ENCODE measurements around the gene LRRC49.

DNA sequence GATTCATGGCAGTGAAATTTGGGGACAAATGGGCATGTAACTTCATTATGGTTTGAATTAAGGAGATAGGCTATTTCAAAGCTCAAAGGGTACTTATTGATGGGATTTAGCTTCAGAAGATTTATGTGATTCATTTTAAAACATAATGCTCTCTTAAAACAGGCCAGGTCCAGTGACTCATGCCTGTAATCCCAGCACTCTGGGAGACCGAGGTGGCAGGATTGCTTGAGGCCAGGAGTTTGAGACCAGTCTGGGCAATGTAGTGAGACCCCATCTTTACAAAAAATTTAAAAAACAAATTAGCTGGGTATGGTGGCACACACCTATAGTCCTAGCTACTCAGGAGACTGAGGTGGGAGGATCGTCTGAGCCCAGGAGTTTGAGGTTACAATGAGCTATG, 11.8 kb upstream of the LRRC49 start:
- TF ChIP-seq, protein P1, sequence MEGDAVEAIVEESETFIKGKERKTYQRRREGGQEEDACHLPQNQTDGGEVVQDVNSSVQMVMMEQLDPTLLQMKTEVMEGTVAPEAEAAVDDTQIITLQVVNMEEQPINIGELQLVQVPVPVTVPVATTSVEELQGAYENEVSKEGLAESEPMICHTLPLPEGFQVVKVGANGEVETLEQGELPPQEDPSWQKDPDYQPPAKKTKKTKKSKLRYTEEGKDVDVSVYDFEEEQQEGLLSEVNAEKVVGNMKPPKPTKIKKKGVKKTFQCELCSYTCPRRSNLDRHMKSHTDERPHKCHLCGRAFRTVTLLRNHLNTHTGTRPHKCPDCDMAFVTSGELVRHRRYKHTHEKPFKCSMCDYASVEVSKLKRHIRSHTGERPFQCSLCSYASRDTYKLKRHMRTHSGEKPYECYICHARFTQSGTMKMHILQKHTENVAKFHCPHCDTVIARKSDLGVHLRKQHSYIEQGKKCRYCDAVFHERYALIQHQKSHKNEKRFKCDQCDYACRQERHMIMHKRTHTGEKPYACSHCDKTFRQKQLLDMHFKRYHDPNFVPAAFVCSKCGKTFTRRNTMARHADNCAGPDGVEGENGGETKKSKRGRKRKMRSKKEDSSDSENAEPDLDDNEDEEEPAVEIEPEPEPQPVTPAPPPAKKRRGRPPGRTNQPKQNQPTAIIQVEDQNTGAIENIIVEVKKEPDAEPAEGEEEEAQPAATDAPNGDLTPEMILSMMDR (IDR thresholded peaks at IDR 0.05): no peak
- no peak for TF ChIP-seq POLR2A (IDR thresholded peaks at IDR 0.05)

Data from heart left ventricle (tissue), 13 donors.